SH-SY5Y (cell line): ENCODE results near the gene USP17L12.
"Not testable (repeated sequence)": the region's sequence is repeated elsewhere in the genome, so short reads cannot be mapped to it uniquely, and the experiment has no call there.

ENCODE experiments used
- GATA2 ChIP-seq: IDR thresholded peaks from 2 replicates; pipeline ENCODE4 v1.6.1; 2011; ENCODE audit warnings: mild to moderate bottlenecking, low read depth, low read length
- GATA3 ChIP-seq: IDR thresholded peaks from 2 replicates; pipeline ENCODE4 v1.6.1; 2011; ENCODE audit warnings: low read depth, mild to moderate bottlenecking, low read length, moderate library complexity

- TF ChIP-seq GATA3, GATA2: not testable (repeated sequence)
These were observed 4.8 kb upstream of the USP17L12 start, which contains the start of gene USP17L11 for GRCh38 chr4:9215105-9215504.
